IMR-90 (cell line): ENCODE measurements around the gene ATP1A1. TPM values are rescaled to one million over a fixed set of nuclear protein-coding genes. Genes with fewer than 3 reads are reported as not detected.

Experiments
- ATAC-seq: fragments of 200-7000 bp; cut with Tn5 transposase; 2 replicates; pipeline ENCODE4 v1.9.1; 2020; ENCODE audit warnings: low read depth, mild to moderate bottlenecking, moderate library complexity
- BruUV-seq: library from RNA; stranded (reverse); fragments of 400-500 nt; replicated peaks from 2 replicates; lab custom pipeline; 2021; lab: Mats Ljungman, UMichigan
- CTCF ChIA-PET: fragments of 300-600 bp; formaldehyde crosslinking; extraction: SDS; loops from one replicate; lab custom pipeline; 2021; ENCODE audit warnings: antibody characterized with exemption; lab: Yijun Ruan, JAX
- POLR2A ChIA-PET: fragments of 300-600 bp; sonication (Branson Sonifier 250); formaldehyde crosslinking; loops from one replicate; lab custom pipeline; 2022; ENCODE audit warnings: antibody characterized with exemption; ENCODE audit not compliant: unreplicated experiment; lab: Charles Lee
- DNase-seq: peaks from one replicate; pipeline ENCODE4 v3.0.0; 2013
- H2AFZ ChIP-seq: replicated peaks from 2 replicates; pipeline ENCODE3; 2013; ENCODE audit warnings: low read length, mild to moderate bottlenecking; ENCODE audit not compliant: poor library complexity
- H2AK5ac ChIP-seq: 2 replicates; pipeline ENCODE4 v1.6.1; 2013; ENCODE audit warnings: low read depth, low read length, inconsistent platforms
- H2AK9ac ChIP-seq: replicated peaks from 2 replicates; pipeline ENCODE3; 2013; ENCODE audit warnings: mild to moderate bottlenecking, low read depth, low read length, moderate library complexity; ENCODE audit not compliant: poor library complexity
- H2BK120ac ChIP-seq: 2 replicates; pipeline ENCODE4 v1.6.1; 2013; ENCODE audit warnings: low read depth, low read length, inconsistent platforms
- H2BK15ac ChIP-seq: 3 replicates; pipeline ENCODE4 v1.6.1; 2013; ENCODE audit warnings: low read depth, low read length, inconsistent platforms
- H2BK20ac ChIP-seq: 2 replicates; pipeline ENCODE4 v1.6.1; 2013; ENCODE audit warnings: low read depth, mild to moderate bottlenecking, inconsistent platforms, low read length, moderate library complexity
- H2BK5ac ChIP-seq: 2 replicates; pipeline ENCODE4 v1.6.1; 2013; ENCODE audit warnings: mild to moderate bottlenecking, low read depth, low read length, inconsistent platforms; ENCODE audit not compliant: poor library complexity, severe bottlenecking
- H3K14ac ChIP-seq: replicated peaks from 2 replicates; pipeline ENCODE4 v1.6.1; 2013; ENCODE audit warnings: low read depth, low read length, inconsistent platforms
- H3K18ac ChIP-seq: 2 replicates; pipeline ENCODE4 v1.6.1; 2013; ENCODE audit warnings: low read depth, low read length, control low read depth
- H3K23ac ChIP-seq: 2 replicates; pipeline ENCODE4 v1.6.1; 2013; ENCODE audit warnings: low read depth, low read length, inconsistent platforms
- H3K27ac ChIP-seq: 2 replicates; pipeline ENCODE4 v1.5.1; 2013; ENCODE audit warnings: mild to moderate bottlenecking, control low read depth, low read length; ENCODE audit not compliant: insufficient read depth
- H3K27me3 ChIP-seq: 2 replicates; pipeline ENCODE4 v1.6.1; 2013; ENCODE audit warnings: low read length; ENCODE audit not compliant: control insufficient read depth, insufficient read depth
- H3K36me3 ChIP-seq: 2 replicates; pipeline ENCODE4 v1.6.1; 2013; ENCODE audit warnings: low read length, mixed read lengths; ENCODE audit not compliant: control insufficient read depth, insufficient read depth
- H3K4ac ChIP-seq: 2 replicates; pipeline ENCODE4 v1.6.1; 2013; ENCODE audit warnings: low read depth, low read length, inconsistent platforms
- H3K4me1 ChIP-seq: 2 replicates; pipeline ENCODE4 v1.6.1; 2013; ENCODE audit warnings: low read length, mixed read lengths; ENCODE audit not compliant: control insufficient read depth, insufficient read depth
- H3K4me2 ChIP-seq: 2 replicates; pipeline ENCODE4 v1.6.1; 2013; ENCODE audit warnings: low read depth, mild to moderate bottlenecking, control low read depth, low read length, moderate library complexity
- H3K4me3 ChIP-seq: 2 replicates; pipeline ENCODE4 v1.5.1; 2013; ENCODE audit warnings: low read depth, mild to moderate bottlenecking, control low read depth, low read length, moderate library complexity; ENCODE audit not compliant: insufficient read depth
- H3K56ac ChIP-seq: 2 replicates; pipeline ENCODE4 v1.6.1; 2013; ENCODE audit warnings: low read length, inconsistent platforms; ENCODE audit not compliant: insufficient read depth; ENCODE audit errors: extremely low read depth
- H3K79me1 ChIP-seq, 2 experiments: 2 replicates each; pipeline ENCODE4 v1.6.1; 2013; ENCODE audit warnings: low read length in 2 of 2, inconsistent platforms in 1 of 2, low read depth in 1 of 2
- H3K9ac ChIP-seq: 2 replicates; pipeline ENCODE4 v1.6.1; 2013; ENCODE audit warnings: low read depth, low read length, control low read depth
- H3K9me1 ChIP-seq: 2 replicates; pipeline ENCODE4 v1.6.1; 2013; ENCODE audit warnings: low read length, inconsistent platforms; ENCODE audit not compliant: insufficient read depth
- H3K9me3 ChIP-seq: 2 replicates; pipeline ENCODE4 v1.6.1; 2013; ENCODE audit warnings: low read length; ENCODE audit not compliant: control insufficient read depth, insufficient read depth
- H4K20me1 ChIP-seq: 2 replicates; pipeline ENCODE4 v1.6.1; 2013; ENCODE audit warnings: low read length, inconsistent platforms; ENCODE audit not compliant: insufficient read depth
- H4K5ac ChIP-seq: 2 replicates; pipeline ENCODE4 v1.6.1; 2013; ENCODE audit warnings: mild to moderate bottlenecking, low read depth, low read length, control low read depth
- H4K8ac ChIP-seq, 2 experiments: 2 replicates each; pipeline ENCODE4 v1.6.1; 2013; ENCODE audit warnings: low read depth in 2 of 2, low read length in 2 of 2, control low read depth in 1 of 2, inconsistent platforms in 1 of 2
- H4K91ac ChIP-seq: 2 replicates; pipeline ENCODE4 v1.6.1; 2013; ENCODE audit warnings: low read depth, low read length, inconsistent platforms; ENCODE audit not compliant: insufficient read depth
- MXI1 ChIP-seq: IDR thresholded peaks from 2 replicates; pipeline ENCODE4 v1.6.1; 2012; ENCODE audit warnings: low read depth, mild to moderate bottlenecking, low read length, moderate library complexity, borderline replicate concordance
- WGBS, 2 experiments: methylation state at CpG; one replicate each; pipeline versions ENCODE4 v1.1.5 to v1.1.7; 2013; ENCODE audit warnings: missing lambda C conversion rate in 2 of 2; ENCODE audit not compliant: insufficient read length in 1 of 2; ENCODE audit errors: extremely low coverage in 2 of 2; 5-methylcytosine and 5-hydroxymethylcytosine counted together
- dilution Hi-C: fragments of 300-500 bp; cut with HindIII; formaldehyde crosslinking; loops from one replicate; pipeline ENCODE4 v1.14.3; 2018; ENCODE audit warnings: low sequenced_read_pairs; ENCODE audit not compliant: unreplicated experiment
- in situ Hi-C: fragments of 300-500 bp; cut with MboI; formaldehyde crosslinking; loops from 3 replicates; pipeline ENCODE4 v1.14.3; 2019; ENCODE audit warnings: low sequenced_read_pairs, inconsistent platforms, mixed read lengths
- intact Hi-C: fragments of 100-400 bp; cut with micrococcal nuclease; formaldehyde crosslinking; loops from 2 replicates; pipeline ENCODE4 v1.10.0; 2022
- polyA plus RNA-seq, 3 experiments: library from polyadenylated mRNA; depleted of rRNA; stranded (reverse); fragments of >200 nt; gene quantifications; 2 replicates each; pipeline ENCODE4 v1.2.3, GENCODE V29; 2012; ENCODE audit warnings: low replicate concordance in 1 of 3
- total RNA-seq: library from RNA; depleted of rRNA; stranded (reverse); fragments of >200 nt; gene quantifications from 2 replicates; pipeline ENCODE4 v1.2.3, GENCODE V29; 2012

Gene ATP1A1
- total and polyA plus RNA-seq, 2 of the 4 experiments (the other 2 are of a cell fraction): 116 to 125 TPM

DNA sequence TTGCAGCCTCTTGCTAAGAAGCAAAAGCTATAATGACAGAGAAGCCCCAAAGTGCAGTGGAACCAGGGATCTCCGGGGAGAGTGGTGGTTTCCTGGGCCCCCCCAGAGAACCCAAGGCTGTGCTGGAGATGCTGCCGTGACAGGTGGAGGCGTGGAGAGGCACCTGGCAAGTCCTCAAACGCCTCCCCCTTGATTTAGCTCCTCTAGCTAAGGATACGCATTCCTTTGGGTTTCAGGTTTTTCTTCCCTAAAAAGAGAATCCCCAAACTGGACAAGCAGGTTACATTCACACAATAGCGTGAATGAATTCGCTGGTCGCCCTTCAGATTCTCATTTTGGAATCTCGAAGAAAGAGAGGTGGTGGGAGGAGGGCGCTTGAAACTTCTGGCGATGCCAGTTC is 853 bp upstream of the ATP1A1 start:
- H2BK15ac ChIP-seq: no peak overlapping the region
- intact Hi-C loops: loop anchor here (5.0 kb wide), 1 partner anchor 220 kb away; no protein-coding TSS in a partner anchor
- H3K14ac ChIP-seq: no peak overlapping the region
- H2BK5ac ChIP-seq: no peak overlapping the region
- no peak overlapping the region for H3K9ac ChIP-seq
- no peak overlapping the region for H2BK120ac ChIP-seq
- peaks cover 0 to 30% of the 10 kb centered on the region in 2 experiments; a peak in 3 of 4 replicates for H3K79me1 ChIP-seq
- H3K4ac ChIP-seq: no peak overlapping the region
- H3K4me3 ChIP-seq: peak overlapping the region; percentile 92
- no peaks in the 10 kb centered on the region for H3K36me3 ChIP-seq
- H3K4me2 ChIP-seq: peak overlapping the region; percentile 85
- peak overlapping the region; percentile 95 for H2AFZ ChIP-seq
- H2BK20ac ChIP-seq: no peak overlapping the region
- no peak for TF ChIP-seq MXI1
- no peak overlapping the region for H3K23ac ChIP-seq
- H3K9me1 ChIP-seq: no peaks in the 10 kb centered on the region; the same call in 1 of the 2 replicates
- H3K27ac ChIP-seq: no peak overlapping the region
- peaks cover 15% of the 10 kb centered on the region for H3K4me1 ChIP-seq
- in situ Hi-C loops: no loop called here
- no peak overlapping the region for H4K91ac ChIP-seq
- CTCF ChIA-PET: no interaction called here
- H3K56ac ChIP-seq: no peak overlapping the region
- no peak overlapping the region for H2AK5ac ChIP-seq
- H2AK9ac ChIP-seq: no peak overlapping the region
- no peak overlapping the region for H4K8ac ChIP-seq
- DNase-seq: no peak
- H3K27me3 ChIP-seq: peaks cover 13% of the 10 kb centered on the region
- no TSS peak for BruUV-seq
- no peak for ATAC-seq
- no peak overlapping the region for H3K18ac ChIP-seq
- WGBS, 2 experiments: no CpG with 5 or more reads among the region's 11 CpGs
- POLR2A ChIA-PET: no interaction called here
- H4K20me1 ChIP-seq: peaks cover 24% of the 10 kb centered on the region
- dilution Hi-C loops: no loop called here
- H3K9me3 ChIP-seq: no peaks in the 10 kb centered on the region
- no peak overlapping the region for H4K5ac ChIP-seq
